ENCODE measurements around the gene IKZF5. TPM values are rescaled to one million over a fixed set of nuclear protein-coding genes. Genes with fewer than 3 reads are reported as not detected.

The IKZF5 gene
- total and polyA plus RNA-seq, 2 experiments from 2014 or later: 6.9 to 10.5 TPM

- no peak for TF ChIP-seq ZNF462 (CRISPR knock-in tag; IDR thresholded peaks at IDR 0.05)
Measured at GRCh38 chr10:122966879-122967278, 41.7 kb downstream of the IKZF5 start (continued).

- H3F3A ChIP-seq (replicated peaks; ENCODE audit: low read depth): no peaks in the 10 kb centered on the region
- no peaks in the 10 kb centered on the region for H3K79me2 ChIP-seq (replicated peaks; ENCODE audit: insufficient read depth)
- no peaks in the 10 kb centered on the region for H4K20me1 ChIP-seq (replicated peaks; ENCODE audit: insufficient read depth)
- H3K36me3 ChIP-seq (ENCODE audit: insufficient read depth): no peaks in the 10 kb centered on the region
- ATAC-seq (no peak), DNase-seq (ENCODE audit: low spot score) (no peak)
- Mint-ChIP-seq H3K9me3 (peaks cover 48% of the 10 kb centered on the region), H3K4me1 (no peaks in the 10 kb centered on the region), H3K27me3 (ENCODE audit: insufficient read depth, low read depth, poor library complexity) (peaks cover 3% of the 10 kb centered on the region), H3K36me3 (ENCODE audit: low read depth) (peaks cover 29% of the 10 kb centered on the region; the same call in 2 of the 3 replicates), H3K27ac (no peak overlapping the region), H3K4me3 (no peak overlapping the region)
- no peak overlapping the region for H3K4me3 ChIP-seq
- H2AFZ ChIP-seq: no peak overlapping the region
- no peak overlapping the region for H3K4me2 ChIP-seq
- H3K27me3 ChIP-seq (ENCODE audit: insufficient read depth): peaks cover 2% of the 10 kb centered on the region; the same call in 1 of the 2 replicates
- H3K9me2 ChIP-seq (ENCODE audit: insufficient read depth): no peaks in the 10 kb centered on the region; the same call in 1 of the 2 replicates
- H3K27ac ChIP-seq (ENCODE audit: low read depth): no peak overlapping the region
- H3K4me1 ChIP-seq (ENCODE audit: insufficient read depth): no peaks in the 10 kb centered on the region
- TF ChIP-seq POLR2AphosphoS5 (IDR thresholded peaks at IDR 0.05; ENCODE audit: low read depth) (no peak), CREB1 (CRISPR knock-in tag; IDR thresholded peaks at IDR 0.05; ENCODE audit: low read depth) (no peak), ZNF462 (CRISPR knock-in tag; IDR thresholded peaks at IDR 0.05) (no peak), EZH2 (IDR thresholded peaks at IDR 0.05; ENCODE audit: low read depth, unreplicated experiment) (no peak), REST (IDR thresholded peaks at IDR 0.05; ENCODE audit: unreplicated experiment) (no peak), ZNF114 (CRISPR knock-in tag; IDR thresholded peaks at IDR 0.05) (no peak)
Measured at GRCh38 chr10:122962405-122962804, 46.2 kb downstream of the IKZF5 start.

Measured in GM23338 (cell line).